HAP-1 (cell line): ENCODE results near the gene NBL1.

ENCODE experiments used
- DNase-seq, 2 experiments: peaks; one replicate each; pipeline ENCODE4 v3.0.0-alpha.2; 2016 to 2020; ENCODE audit warnings: low spot score in 2 of 2
- H3K27me3 ChIP-seq: fragments of 250-450 bp; sonication (Bioruptor Pico); 2 replicates; pipeline ENCODE4 v1.5.1; 2020; ENCODE audit warnings: low read depth, mild to moderate bottlenecking, moderate library complexity
- H3K36me3 ChIP-seq: fragments of 250-450 bp; sonication (Bioruptor Pico); replicated peaks from 2 replicates; pipeline ENCODE4 v1.5.1; 2020; ENCODE audit warnings: mild to moderate bottlenecking
- H3K4me1 ChIP-seq: fragments of 250-450 bp; sonication (Bioruptor Pico); 2 replicates; pipeline ENCODE4 v1.5.1; 2020; ENCODE audit warnings: mild to moderate bottlenecking
- H3K4me3 ChIP-seq: fragments of 250-450 bp; sonication (Bioruptor Pico); 2 replicates; pipeline ENCODE4 v1.5.1; 2020; ENCODE audit warnings: mild to moderate bottlenecking, moderate library complexity
- H3K9me3 ChIP-seq: fragments of 250-450 bp; sonication (Bioruptor Pico); 2 replicates; pipeline ENCODE4 v1.5.1; 2020; ENCODE audit warnings: mild to moderate bottlenecking, moderate library complexity
- in situ Hi-C: fragments of 300-500 bp; cut with MboI; formaldehyde crosslinking; loops from 3 replicates; pipeline ENCODE4 v1.14.3; 2020; ENCODE audit warnings: low sequenced_read_pairs, inconsistent platforms, mixed read lengths

NBL1 gene

GRCh38 chr1:19678493-19678892 lies 34.4 kb downstream of the NBL1 start:
- H3K9me3 ChIP-seq = no peaks in the 10 kb centered on the region
- no peaks in the 10 kb centered on the region for H3K27me3 ChIP-seq
- no peaks in the 10 kb centered on the region for H3K4me1 ChIP-seq
- no peaks in the 10 kb centered on the region for H3K36me3 ChIP-seq
- DNase-seq = no peak
- in situ Hi-C loops = no loop called here
- H3K4me3 ChIP-seq = no peak overlapping the region

GRCh38 chr1:19678931-19679453 lies 34.9 kb downstream of the NBL1 start:
- Histone ChIP-seq H3K36me3 (no peaks in the 10 kb centered on the region), H3K27me3 (no peaks in the 10 kb centered on the region), H3K9me3 (no peaks in the 10 kb centered on the region), H3K4me1 (no peaks in the 10 kb centered on the region), H3K4me3 (no peak overlapping the region)
- no peak for DNase-seq
- in situ Hi-C loops = no loop called here

- in situ Hi-C loops = no loop called here
Measured at GRCh38 chr1:19679691-19680090, 35.6 kb downstream of the NBL1 start.

GRCh38 chr1:19680644-19681043 lies 36.5 kb downstream of the NBL1 start:
- Histone ChIP-seq H3K4me1 (no peaks in the 10 kb centered on the region), H3K9me3 (no peaks in the 10 kb centered on the region), H3K4me3 (no peak overlapping the region), H3K27me3 (no peaks in the 10 kb centered on the region), H3K36me3 (no peaks in the 10 kb centered on the region)
- no peak for DNase-seq
- in situ Hi-C loops = no loop called here

More at GRCh38 chr1:19679691-19680090, 35.6 kb downstream of the NBL1 start:
- H3K4me3 ChIP-seq = no peak overlapping the region
- H3K27me3 ChIP-seq = no peaks in the 10 kb centered on the region
- H3K9me3 ChIP-seq = no peaks in the 10 kb centered on the region
- H3K4me1 ChIP-seq = no peaks in the 10 kb centered on the region
- no peaks in the 10 kb centered on the region for H3K36me3 ChIP-seq
- no peak for DNase-seq

- no peaks in the 10 kb centered on the region for H3K4me1 ChIP-seq
- no peaks in the 10 kb centered on the region for H3K27me3 ChIP-seq
- DNase-seq = no peak
- in situ Hi-C loops = no loop called here
- no peak overlapping the region for H3K4me3 ChIP-seq
- H3K36me3 ChIP-seq = no peaks in the 10 kb centered on the region
- H3K9me3 ChIP-seq = no peaks in the 10 kb centered on the region
Measured at GRCh38 chr1:19682257-19682656, 38.1 kb downstream of the NBL1 start.

GRCh38 chr1:19682901-19683300 lies 38.8 kb downstream of the NBL1 start:
- no peak overlapping the region for H3K4me3 ChIP-seq
- no peaks in the 10 kb centered on the region for H3K36me3 ChIP-seq
- DNase-seq = no peak
- H3K9me3 ChIP-seq = no peaks in the 10 kb centered on the region
- H3K4me1 ChIP-seq = no peaks in the 10 kb centered on the region
- in situ Hi-C loops = no loop called here
- H3K27me3 ChIP-seq = no peaks in the 10 kb centered on the region

- H3K36me3 ChIP-seq = no peaks in the 10 kb centered on the region
- H3K4me3 ChIP-seq = no peak overlapping the region
- in situ Hi-C loops = no loop called here
- no peak for DNase-seq
- no peaks in the 10 kb centered on the region for H3K9me3 ChIP-seq
- no peaks in the 10 kb centered on the region for H3K4me1 ChIP-seq
- H3K27me3 ChIP-seq = no peaks in the 10 kb centered on the region
Measured at GRCh38 chr1:19683351-19683750, 39.2 kb downstream of the NBL1 start.

GRCh38 chr1:19684677-19685076 lies 40.6 kb downstream of the NBL1 start:
- in situ Hi-C loops = no loop called here

GRCh38 chr1:19685994-19686393 lies 41.9 kb downstream of the NBL1 start:
- DNase-seq = no peak
- in situ Hi-C loops = no loop called here
- no peak overlapping the region for H3K4me3 ChIP-seq
- H3K36me3 ChIP-seq = no peaks in the 10 kb centered on the region
- H3K4me1 ChIP-seq = no peaks in the 10 kb centered on the region
- H3K9me3 ChIP-seq = no peaks in the 10 kb centered on the region; the same call in 1 of the 2 replicates
- H3K27me3 ChIP-seq = no peaks in the 10 kb centered on the region

More at GRCh38 chr1:19684677-19685076, 40.6 kb downstream of the NBL1 start:
- Histone ChIP-seq H3K4me3 (no peak overlapping the region), H3K36me3 (no peaks in the 10 kb centered on the region), H3K27me3 (no peaks in the 10 kb centered on the region), H3K9me3 (no peaks in the 10 kb centered on the region; the same call in 1 of the 2 replicates), H3K4me1 (no peaks in the 10 kb centered on the region)
- DNase-seq = no peak

GRCh38 chr1:19687414-19687813 lies 43.3 kb downstream of the NBL1 start:
- DNase-seq = no peak
- Histone ChIP-seq H3K27me3 (no peaks in the 10 kb centered on the region), H3K9me3 (no peaks in the 10 kb centered on the region; the same call in 1 of the 2 replicates), H3K4me3 (no peak overlapping the region), H3K4me1 (no peaks in the 10 kb centered on the region), H3K36me3 (no peaks in the 10 kb centered on the region)
- in situ Hi-C loops = no loop called here

GRCh38 chr1:19688041-19688842 lies 44.1 kb downstream of the NBL1 start:
- H3K36me3 ChIP-seq = no peaks in the 10 kb centered on the region
- no peak for DNase-seq
- no peaks in the 10 kb centered on the region for H3K27me3 ChIP-seq
- H3K9me3 ChIP-seq = no peaks in the 10 kb centered on the region; the same call in 1 of the 2 replicates
- in situ Hi-C loops = no loop called here
- no peaks in the 10 kb centered on the region for H3K4me1 ChIP-seq
- no peak overlapping the region for H3K4me3 ChIP-seq

- Histone ChIP-seq H3K4me3 (no peak overlapping the region), H3K27me3 (no peaks in the 10 kb centered on the region), H3K9me3 (no peaks in the 10 kb centered on the region; the same call in 1 of the 2 replicates), H3K36me3 (no peaks in the 10 kb centered on the region), H3K4me1 (no peaks in the 10 kb centered on the region)
- in situ Hi-C loops = no loop called here
- no peak for DNase-seq
Measured at GRCh38 chr1:19689085-19689757, 45.1 kb downstream of the NBL1 start.

GRCh38 chr1:19689856-19690255 lies 45.7 kb downstream of the NBL1 start:
- Histone ChIP-seq H3K9me3 (no peaks in the 10 kb centered on the region; the same call in 1 of the 2 replicates), H3K27me3 (no peaks in the 10 kb centered on the region), H3K4me3 (no peak overlapping the region), H3K4me1 (no peaks in the 10 kb centered on the region), H3K36me3 (no peaks in the 10 kb centered on the region)
- in situ Hi-C loops = no loop called here
- DNase-seq = no peak

- DNase-seq = no peak
- Histone ChIP-seq H3K4me1 (no peaks in the 10 kb centered on the region), H3K27me3 (no peaks in the 10 kb centered on the region), H3K4me3 (no peak overlapping the region), H3K9me3 (no peaks in the 10 kb centered on the region; the same call in 1 of the 2 replicates), H3K36me3 (no peaks in the 10 kb centered on the region)
- in situ Hi-C loops = no loop called here
Measured at GRCh38 chr1:19690342-19690741, 46.2 kb downstream of the NBL1 start.
